HG03442 (cell line): ENCODE measurements around the gene NSUN3.

Experiments used
- ATAC-seq: cut with Tn5 transposase; IDR thresholded peaks from one replicate; pipeline ENCODE4 v1.9.1; 2021; ENCODE audit warnings: mild to moderate bottlenecking, moderate library complexity; ENCODE audit not compliant: unreplicated experiment

NSUN3 gene

GRCh38 chr3:94176988-94177745 is 114.3 kb downstream of the NSUN3 start:
- no peak for ATAC-seq
